ENCODE results near the gene LCLAT1. TPM values are rescaled to one million over a fixed set of nuclear protein-coding genes. Genes with fewer than 3 reads are reported as not detected.
"Not testable (repeated sequence)": the region's sequence is repeated elsewhere in the genome, so short reads cannot be mapped to it uniquely, and the experiment has no call there.

LCLAT1 gene
- total RNA-seq, 1 donor from 2014 or later: 21.8 TPM

- intact Hi-C loops (cut with micrococcal nuclease): no loop called here
Observed at GRCh38 chr2:30577151-30577550, 130.1 kb downstream of the LCLAT1 start.

GRCh38 chr2:30580391-30580790 is 133.3 kb downstream of the LCLAT1 start:
- intact Hi-C loops (cut with micrococcal nuclease): no loop called here

GRCh38 chr2:30582521-30582920 is 135.5 kb downstream of the LCLAT1 start:
- intact Hi-C loops (cut with micrococcal nuclease): no loop called here

GRCh38 chr2:30583204-30583749 is 136.2 kb downstream of the LCLAT1 start:
- intact Hi-C loops (cut with micrococcal nuclease): no loop called here

GRCh38 chr2:30584116-30584515 is 137.1 kb downstream of the LCLAT1 start:
- intact Hi-C loops (cut with micrococcal nuclease): no loop called here

- intact Hi-C loops (cut with micrococcal nuclease): no loop called here
Observed at GRCh38 chr2:30588994-30589393, 141.9 kb downstream of the LCLAT1 start.

GRCh38 chr2:30590407-30590806 is 143.4 kb downstream of the LCLAT1 start:
- intact Hi-C loops (cut with micrococcal nuclease): no loop called here

- intact Hi-C loops (cut with micrococcal nuclease): no loop called here
Observed at GRCh38 chr2:30591186-30591585, 144.1 kb downstream of the LCLAT1 start.

- intact Hi-C loops (cut with micrococcal nuclease): no loop called here
Observed at GRCh38 chr2:30601375-30601774, 154.3 kb downstream of the LCLAT1 start.

GRCh38 chr2:30605197-30605596 is 158.2 kb downstream of the LCLAT1 start:
- intact Hi-C loops (cut with micrococcal nuclease): no loop called here

- intact Hi-C loops (cut with micrococcal nuclease): no loop called here
Observed at GRCh38 chr2:30608643-30609042, 161.6 kb downstream of the LCLAT1 start.

- intact Hi-C loops (cut with micrococcal nuclease): no loop called here
Observed at GRCh38 chr2:30611583-30611982, 164.5 kb downstream of the LCLAT1 start.

- intact Hi-C loops (cut with micrococcal nuclease): no loop called here
Observed at GRCh38 chr2:30612371-30612770, 165.3 kb downstream of the LCLAT1 start.

- intact Hi-C loops (cut with micrococcal nuclease): no loop called here
Observed at GRCh38 chr2:30613001-30613400, 166.0 kb downstream of the LCLAT1 start.

- intact Hi-C loops (cut with micrococcal nuclease): not testable (repeated sequence)
Observed at GRCh38 chr2:30614227-30614626, 167.2 kb downstream of the LCLAT1 start.

GRCh38 chr2:30615926-30616325 is 168.9 kb downstream of the LCLAT1 start:
- intact Hi-C loops (cut with micrococcal nuclease): no loop called here

GRCh38 chr2:30620102-30620501 is 173.1 kb downstream of the LCLAT1 start:
- intact Hi-C loops (cut with micrococcal nuclease): no loop called here

- intact Hi-C loops (cut with micrococcal nuclease): no loop called here
Observed at GRCh38 chr2:30621836-30622235, 174.8 kb downstream of the LCLAT1 start.

GRCh38 chr2:30622452-30622851 is 175.4 kb downstream of the LCLAT1 start:
- intact Hi-C loops (cut with micrococcal nuclease): no loop called here

GRCh38 chr2:30625276-30625675 is 178.2 kb downstream of the LCLAT1 start:
- intact Hi-C loops (cut with micrococcal nuclease): no loop called here

- intact Hi-C loops (cut with micrococcal nuclease): no loop called here
Observed at GRCh38 chr2:30625701-30626100, 178.7 kb downstream of the LCLAT1 start.

GRCh38 chr2:30626397-30626796 is 179.4 kb downstream of the LCLAT1 start:
- intact Hi-C loops (cut with micrococcal nuclease): no loop called here

- intact Hi-C loops (cut with micrococcal nuclease): no loop called here
Observed at GRCh38 chr2:30627151-30627550, 180.1 kb downstream of the LCLAT1 start.

- intact Hi-C loops (cut with micrococcal nuclease): no loop called here
Observed at GRCh38 chr2:30628341-30628740, 181.3 kb downstream of the LCLAT1 start.

Data from T-helper 1 cell treated with Interleukin-12 subunit alpha and Interleukin-12 subunit beta and Interleukin-4 antibody, amounts not matched to agents 30 ng/mL and 1 ng/mL, for 36 hours (primary cell).